22Rv1 (cell line): ENCODE results near the gene KLC1.

Experiments used
- CTCF ChIP-seq: fragments of 450-650 bp; IDR thresholded peaks from 2 replicates; pipeline ENCODE4 v1.5.1; 2017; ENCODE audit warnings: mild to moderate bottlenecking
- ZFX ChIP-seq: fragments of 450-650 bp; IDR thresholded peaks from 2 replicates; pipeline ENCODE4 v1.6.1; 2017; ENCODE audit warnings: antibody characterized with exemption, borderline replicate concordance

DNA sequence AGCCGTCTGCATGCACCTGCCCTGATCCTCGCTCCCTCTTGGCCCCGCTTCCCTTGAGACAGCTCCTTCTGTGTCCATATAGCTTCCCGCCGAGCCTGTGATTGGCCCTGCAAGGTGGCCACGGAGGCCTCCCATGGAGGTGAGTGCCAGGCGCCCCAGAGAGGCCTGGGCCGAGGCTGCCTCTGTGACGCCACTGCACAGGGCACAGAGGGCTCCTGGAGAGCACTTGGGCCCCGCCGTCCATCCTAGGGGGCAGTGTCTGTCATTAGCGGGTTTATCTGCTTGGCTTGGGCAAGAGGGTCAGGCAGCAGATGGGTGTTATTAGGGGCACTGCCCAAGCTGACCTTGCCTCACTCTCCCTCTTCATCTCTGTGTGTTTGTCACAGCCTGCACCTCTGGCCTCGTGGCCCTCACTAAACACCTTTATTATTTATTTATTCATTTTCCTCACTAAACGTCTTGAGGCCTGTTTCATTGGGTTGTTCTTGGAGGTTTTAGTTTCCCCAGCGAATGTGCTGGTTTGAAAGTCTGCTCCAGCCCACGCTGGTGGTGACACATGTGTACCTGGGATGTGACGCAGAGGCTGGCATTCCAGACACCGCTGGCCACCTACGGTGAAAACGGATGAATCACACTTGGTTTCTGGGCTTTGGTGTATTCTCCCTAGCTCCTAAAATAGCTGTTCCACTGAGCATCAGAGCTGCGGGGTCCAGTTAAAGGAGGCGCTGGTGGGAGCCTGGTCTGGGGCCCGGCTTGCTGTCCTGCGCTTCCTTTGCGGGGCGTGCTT is 92.5 kb downstream of the KLC1 start:
- TF ChIP-seq CTCF (no peak), ZFX (no peak)
